BJ (cell line): Measurements from ENCODE around the gene CASQ2. TPM values are rescaled to one million over a fixed set of nuclear protein-coding genes. Genes with fewer than 3 reads are reported as not detected.

Experiments
- CTCF ChIA-PET: fragments of 350-600 bp; formaldehyde crosslinking; extraction: SDS; loops from one replicate; lab custom pipeline; 2021; ENCODE audit warnings: antibody characterized with exemption, inconsistent platforms; lab: Yijun Ruan, JAX
- POLR2A ChIA-PET: fragments of 300-600 bp; sonication (Branson Sonifier 250); formaldehyde crosslinking; extraction: SDS; loops from one replicate; lab custom pipeline; 2021; ENCODE audit warnings: antibody characterized with exemption; lab: Charles Lee
- DNase-seq: peaks from one replicate; pipeline ENCODE4 v3.0.0-alpha.2; 2011; ENCODE audit warnings: low read depth
- H3K27me3 ChIP-seq: 2 replicates; pipeline ENCODE4 v1.6.0; 2011; ENCODE audit warnings: low read length; ENCODE audit not compliant: control insufficient read depth, insufficient read depth
- H3K36me3 ChIP-seq: 2 replicates; pipeline ENCODE4 v1.5.1; 2011; ENCODE audit warnings: low read length; ENCODE audit not compliant: control insufficient read depth, insufficient read depth
- H3K4me3 ChIP-seq: 2 replicates; pipeline ENCODE4 v1.5.1; 2011; ENCODE audit warnings: low read depth, mild to moderate bottlenecking, control low read depth, low read length
- polyA plus RNA-seq: library from polyadenylated mRNA; depleted of rRNA; stranded (reverse); fragments of >200 nt; gene quantifications from 2 replicates; pipeline ENCODE4 v1.2.3, GENCODE V29; 2011
- TF ChIP-seq, protein P1 (sequence below): IDR thresholded peaks from 2 replicates; pipeline ENCODE4 v1.5.1; 2011; ENCODE audit warnings: low read depth, mild to moderate bottlenecking, control low read depth, inconsistent platforms, low read length, moderate library complexity; ENCODE audit not compliant: insufficient read depth

CASQ2 gene
- polyA plus RNA-seq, 1 experiment: not detected

DNA sequence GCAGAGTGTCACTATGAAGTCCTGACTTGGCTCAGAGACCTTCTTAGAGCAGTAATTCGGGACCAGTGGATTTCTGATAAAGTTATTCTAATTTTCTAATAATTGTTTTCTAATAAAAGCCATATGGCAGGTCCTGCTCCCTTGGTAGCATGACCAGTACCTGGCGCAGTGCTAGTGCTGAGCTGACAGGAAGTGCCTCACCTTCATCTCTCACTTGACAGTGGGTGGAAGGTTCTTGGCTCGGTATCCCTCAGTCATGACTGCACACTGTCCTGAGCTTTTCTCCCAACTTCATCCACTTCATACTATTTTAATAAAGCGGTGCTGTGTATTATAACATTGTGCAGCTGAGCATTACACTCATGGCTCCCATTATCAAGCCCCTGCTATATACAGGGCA lies 112.6 kb downstream of the CASQ2 start:
- CTCF ChIA-PET: interaction anchor here (0.6 kb wide), 1 partner anchor 113 kb away, joined by 3 read pairs; the partner anchor contains the start of gene CASQ2
- no peak for DNase-seq
- POLR2A ChIA-PET: no interaction called here
- Histone ChIP-seq H3K27me3 (no peaks in the 10 kb centered on the region), H3K36me3 (peaks cover 7% of the 10 kb centered on the region), H3K4me3 (no peak overlapping the region)
- TF ChIP-seq, protein P1, sequence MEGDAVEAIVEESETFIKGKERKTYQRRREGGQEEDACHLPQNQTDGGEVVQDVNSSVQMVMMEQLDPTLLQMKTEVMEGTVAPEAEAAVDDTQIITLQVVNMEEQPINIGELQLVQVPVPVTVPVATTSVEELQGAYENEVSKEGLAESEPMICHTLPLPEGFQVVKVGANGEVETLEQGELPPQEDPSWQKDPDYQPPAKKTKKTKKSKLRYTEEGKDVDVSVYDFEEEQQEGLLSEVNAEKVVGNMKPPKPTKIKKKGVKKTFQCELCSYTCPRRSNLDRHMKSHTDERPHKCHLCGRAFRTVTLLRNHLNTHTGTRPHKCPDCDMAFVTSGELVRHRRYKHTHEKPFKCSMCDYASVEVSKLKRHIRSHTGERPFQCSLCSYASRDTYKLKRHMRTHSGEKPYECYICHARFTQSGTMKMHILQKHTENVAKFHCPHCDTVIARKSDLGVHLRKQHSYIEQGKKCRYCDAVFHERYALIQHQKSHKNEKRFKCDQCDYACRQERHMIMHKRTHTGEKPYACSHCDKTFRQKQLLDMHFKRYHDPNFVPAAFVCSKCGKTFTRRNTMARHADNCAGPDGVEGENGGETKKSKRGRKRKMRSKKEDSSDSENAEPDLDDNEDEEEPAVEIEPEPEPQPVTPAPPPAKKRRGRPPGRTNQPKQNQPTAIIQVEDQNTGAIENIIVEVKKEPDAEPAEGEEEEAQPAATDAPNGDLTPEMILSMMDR: no peak

DNA sequence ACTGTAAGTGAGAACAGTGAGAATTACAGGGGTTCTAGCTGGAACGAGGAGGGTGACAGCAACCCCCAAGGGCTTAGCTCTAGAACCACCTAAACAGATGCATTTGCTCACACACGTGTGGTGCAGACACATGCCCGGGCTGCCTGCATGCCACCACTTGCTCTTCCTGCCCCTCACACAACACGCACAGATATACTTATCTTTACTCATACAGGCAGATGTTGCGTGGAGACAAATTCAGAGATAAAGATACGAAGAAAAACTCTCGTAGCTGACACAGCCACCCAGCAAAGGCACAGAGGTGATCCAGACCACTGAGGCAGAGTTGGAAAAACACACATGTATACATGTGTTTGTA lies 113.2 kb downstream of the CASQ2 start:
- no peak overlapping the region for H3K4me3 ChIP-seq
- ChIA-PET POLR2A (no interaction called here), CTCF (interaction anchor here (0.6 kb wide), 2 partner anchors 14 to 113 kb away, joined by 3 read pairs; partner anchors contain the start of genes CASQ2 and VANGL1)
- H3K36me3 ChIP-seq: peaks cover 5% of the 10 kb centered on the region
- no peak for DNase-seq
- TF ChIP-seq, protein P1: no peak
- H3K27me3 ChIP-seq: no peaks in the 10 kb centered on the region

DNA sequence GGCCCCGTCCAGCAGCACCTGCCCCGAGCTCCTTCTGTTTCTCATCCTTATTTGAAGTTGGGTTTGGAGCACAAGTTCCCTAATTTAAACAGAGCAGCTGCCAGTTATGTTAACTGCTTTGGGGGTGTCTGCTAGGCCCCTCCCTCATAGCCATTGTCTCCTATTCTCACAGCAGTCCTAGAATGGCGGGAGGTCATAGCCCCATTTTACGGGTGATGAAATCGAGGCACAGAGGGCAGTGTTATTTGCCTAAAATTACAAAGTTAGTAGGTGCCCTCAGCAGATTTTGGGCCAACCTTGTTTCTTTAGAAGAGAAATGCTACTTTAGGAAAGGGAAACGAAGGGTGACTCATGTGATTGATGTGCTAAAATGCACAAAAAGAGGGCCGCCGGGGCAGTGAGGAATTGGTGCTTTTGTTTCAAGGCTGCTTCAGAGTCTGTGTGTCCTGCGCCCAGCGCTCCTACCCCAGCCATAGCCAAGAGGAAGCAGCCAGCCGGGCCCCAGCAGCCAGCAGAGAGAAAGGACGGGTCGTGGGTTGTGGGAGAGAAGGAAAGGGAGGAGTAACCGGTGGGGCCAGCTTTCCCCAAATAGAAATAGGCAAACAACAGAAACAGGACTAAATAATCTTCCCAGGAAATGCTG lies 113.7 kb downstream of the CASQ2 start:
- CTCF ChIA-PET: interaction anchor here (0.6 kb wide), 1 partner anchor 13 kb away, joined by 3 read pairs; the partner anchor contains the start of gene VANGL1
- POLR2A ChIA-PET: interaction anchor here (0.6 kb wide), 1 partner anchor 117 kb away, joined by 4 read pairs; no protein-coding TSS in a partner anchor
- H3K27me3 ChIP-seq: no peaks in the 10 kb centered on the region
- peaks cover 4% of the 10 kb centered on the region for H3K36me3 ChIP-seq
- no peak overlapping the region for H3K4me3 ChIP-seq
- no peak for DNase-seq
- TF ChIP-seq, protein P1: no peak

DNA sequence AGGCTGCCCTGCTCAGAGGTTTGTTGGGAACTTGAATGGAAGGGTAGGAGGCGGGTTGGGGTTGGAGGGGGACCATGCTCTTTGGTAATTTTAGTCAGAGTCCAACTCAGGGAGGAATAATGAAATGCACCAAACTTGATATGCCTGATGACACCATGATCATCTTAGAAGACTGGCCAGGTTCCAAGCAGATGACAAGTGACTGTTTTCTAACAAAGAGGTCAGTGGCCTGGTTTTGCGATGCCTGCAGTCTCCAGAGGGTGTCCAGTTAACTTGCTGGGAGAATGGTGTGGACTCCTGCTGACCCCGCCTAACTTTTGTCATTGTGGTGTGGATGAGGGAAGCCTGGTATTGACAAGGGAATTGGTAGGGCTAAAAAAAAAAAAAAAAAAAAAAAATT lies 114.4 kb downstream of the CASQ2 start:
- Histone ChIP-seq H3K4me3 (no peak overlapping the region), H3K36me3 (peaks cover 3% of the 10 kb centered on the region), H3K27me3 (no peaks in the 10 kb centered on the region)
- DNase-seq: no peak
- TF ChIP-seq, protein P1: no peak
- POLR2A ChIA-PET: interaction anchor here (0.6 kb wide), 1 partner anchor 117 kb away, joined by 4 read pairs; no protein-coding TSS in a partner anchor
- CTCF ChIA-PET: interaction anchor here (1.4 kb wide), 1 partner anchor 53 kb away, joined by 3 read pairs; no protein-coding TSS in a partner anchor

DNA sequence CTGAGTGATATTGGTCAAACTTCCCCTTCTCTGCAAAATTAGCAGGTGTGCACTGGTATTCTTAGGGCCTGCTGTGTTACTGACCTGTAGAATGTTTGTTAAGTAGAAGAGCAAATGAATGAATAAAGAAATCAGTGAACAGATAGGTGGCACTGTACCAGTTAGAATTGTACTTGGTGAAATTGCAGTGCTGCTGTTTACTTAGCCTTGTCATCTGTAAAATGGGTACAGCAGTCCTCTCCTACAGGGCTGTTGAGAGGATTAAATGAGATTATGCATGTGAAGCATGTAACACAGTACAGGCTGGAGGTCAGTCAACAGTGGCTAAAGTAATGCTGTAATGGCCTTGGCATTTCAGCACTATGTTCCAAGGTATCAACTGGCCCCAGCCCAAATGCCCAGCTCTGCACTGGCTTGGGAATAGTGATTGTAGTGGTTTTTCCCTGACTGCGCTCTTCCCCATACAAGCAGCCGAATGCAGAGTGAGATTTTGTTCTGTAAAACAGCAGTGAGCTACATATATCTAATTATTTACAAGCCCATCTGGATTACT lies 116.2 kb downstream of the CASQ2 start:
- Histone ChIP-seq H3K4me3 (no peak overlapping the region), H3K36me3 (peaks cover 3% of the 10 kb centered on the region), H3K27me3 (no peaks in the 10 kb centered on the region)
- TF ChIP-seq, protein P1: no peak
- no peak for DNase-seq
- ChIA-PET POLR2A (no interaction called here), CTCF (no interaction called here)
